ENCODE measurements around the gene SPEG. TPM values are rescaled to one million over a fixed set of nuclear protein-coding genes. Genes with fewer than 3 reads are reported as not detected.

Gene SPEG
- total and polyA plus RNA-seq, 2 of the 8 experiments (the other 6 are each of a cell fraction or from before 2014, with no cell fraction given), result 19.9 to 32.0 TPM

GRCh38 chr2:219543596-219544358 is 109.1 kb downstream of the SPEG start, which contains the start of the genes CHPF and TMEM198 (continued):
- no peak for TF ChIP-seq E2F6 (IDR thresholded peaks at IDR 0.05)
- peak; percentile 88 for TF ChIP-seq GABPA (IDR thresholded peaks at IDR 0.05; ENCODE audit: borderline replicate concordance, insufficient read depth, low read length)
- peak in 1 of 2 experiments; percentile 88; a peak in 1 of 3 replicates for TF ChIP-seq EP300 (IDR thresholded peaks at IDR 0.05; ENCODE audit: borderline replicate concordance in 1 of 2, low read depth in 2 of 2, low read length in 2 of 2)
- peak in 1 of 2 experiments; percentile 95; a peak in 2 of 4 replicates for TF ChIP-seq SIN3A (conservative IDR thresholded peaks at IDR 0.05 in 1 of 2, IDR thresholded peaks at IDR 0.05 in 1 of 2; ENCODE audit: low read depth in 1 of 2, low read length in 2 of 2)
- TF ChIP-seq CBX8 (IDR thresholded peaks at IDR 0.05; ENCODE audit: borderline replicate concordance, low read depth, low read length), result no peak
- no peak for TF ChIP-seq RBBP5 (IDR thresholded peaks at IDR 0.05; ENCODE audit: borderline replicate concordance, low read depth, low read length)
- no peak for TF ChIP-seq CHD1 (IDR thresholded peaks at IDR 0.05; ENCODE audit: low read depth, low read length)
- no peak for TF ChIP-seq BCL11A (IDR thresholded peaks at IDR 0.05; ENCODE audit: low read depth in 2 of 2, low read length in 2 of 2)
- TF ChIP-seq PHF8 (conservative IDR thresholded peaks at IDR 0.05; ENCODE audit: low read depth, low read length), result no peak
- no peak for TF ChIP-seq SAP30 (IDR thresholded peaks at IDR 0.05; ENCODE audit: insufficient read depth, insufficient replicate concordance, low read length)
- TF ChIP-seq RFX5 (IDR thresholded peaks at IDR 0.05; ENCODE audit: borderline replicate concordance, low read depth, low read length), result no peak
- TF ChIP-seq HDAC2 (IDR thresholded peaks at IDR 0.05; ENCODE audit: borderline replicate concordance in 1 of 2, low read depth in 2 of 2, low read length in 2 of 2), result no peak; a peak in 1 of 4 replicates
- TF ChIP-seq SIX5 (IDR thresholded peaks at IDR 0.05; ENCODE audit: low read depth, low read length), result no peak
- peak; percentile 44 for TF ChIP-seq TAF7 (optimal IDR thresholded peaks at IDR 0.05; ENCODE audit: borderline replicate concordance, low read depth, low read length)
- TF ChIP-seq ATF3 (IDR thresholded peaks at IDR 0.05; ENCODE audit: insufficient read depth, low read depth, low read length), result no peak
- TF ChIP-seq JUND (IDR thresholded peaks at IDR 0.05; ENCODE audit: low read length), result peak; percentile 90
- peak; percentile 57 for TF ChIP-seq CHD2 (IDR thresholded peaks at IDR 0.05; ENCODE audit: low read length)
- TF ChIP-seq POLR2AphosphoS5 (IDR thresholded peaks at IDR 0.05; ENCODE audit: low read depth, low read length), result no peak
- TF ChIP-seq RXRA (IDR thresholded peaks at IDR 0.05; ENCODE audit: insufficient read depth, low read depth, low read length), result no peak
- no peak; the same call in 1 of the 2 replicates for TF ChIP-seq TBP (IDR thresholded peaks at IDR 0.05; ENCODE audit: low read depth, low read length)
- no peak for TF ChIP-seq SP2 (IDR thresholded peaks at IDR 0.05; ENCODE audit: low read length)
- peak; percentile 52; the same call in 1 of the 2 replicates for TF ChIP-seq BRCA1 (IDR thresholded peaks at IDR 0.05; ENCODE audit: low read depth, low read length)
